Measurements from ENCODE around the gene GLCCI1. TPM values are rescaled to one million over a fixed set of nuclear protein-coding genes. Genes with fewer than 3 reads are reported as not detected.
"Not testable (repeated sequence)": the region's sequence is repeated elsewhere in the genome, so short reads cannot be mapped to it uniquely, and the experiment has no call there.

The GLCCI1 gene
- total RNA-seq, 1 experiment from 2014 or later: 4.1 TPM

- no peak for DNase-seq (ENCODE audit: low read depth)
Measured at GRCh38 chr7:7989616-7990440, 21.2 kb downstream of the GLCCI1 start.

DNA sequence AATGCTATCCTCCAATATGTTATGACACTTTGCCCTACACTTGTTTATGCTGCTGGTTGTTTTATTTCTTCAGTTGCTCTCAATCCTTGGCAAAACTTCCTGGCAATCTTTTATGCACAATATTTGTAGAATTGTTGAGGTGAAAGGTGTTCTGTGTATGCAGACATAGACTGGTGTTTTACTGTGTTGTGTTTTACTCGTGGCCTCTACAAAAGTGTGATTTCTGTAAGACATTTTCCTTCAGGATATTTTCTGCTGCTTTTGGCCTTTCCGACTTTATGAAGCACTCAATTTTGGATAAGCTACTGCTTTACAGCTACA lies 21.8 kb downstream of the GLCCI1 start:
- no peak for DNase-seq (ENCODE audit: low read depth)

GRCh38 chr7:7992506-7992905 lies 23.9 kb downstream of the GLCCI1 start:
- DNase-seq (ENCODE audit: low read depth): no peak

DNA sequence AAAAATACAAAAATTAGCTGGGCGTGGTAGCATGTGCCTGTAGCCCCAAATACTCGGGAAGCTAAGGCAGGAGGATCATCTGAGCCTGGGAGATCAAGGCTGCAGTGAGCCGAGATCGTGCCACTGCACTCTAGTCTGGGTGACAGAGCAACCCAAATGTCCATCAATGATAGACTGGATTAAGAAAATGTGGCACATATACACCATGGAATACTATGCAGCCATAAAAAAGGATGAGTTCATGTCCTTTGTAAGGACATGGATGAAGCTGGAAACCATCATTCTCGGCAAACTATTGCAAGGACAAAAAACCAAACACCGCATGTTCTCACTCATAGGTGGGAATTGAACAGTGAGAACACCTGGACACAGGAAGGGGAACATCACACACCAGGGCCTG lies 26.8 kb downstream of the GLCCI1 start:
- not testable (repeated sequence) for DNase-seq (ENCODE audit: low read depth)

- no peak for DNase-seq (ENCODE audit: low read depth)
Measured at GRCh38 chr7:7996568-7996967, 28.0 kb downstream of the GLCCI1 start.

- no peak for DNase-seq (ENCODE audit: low read depth)
Measured at GRCh38 chr7:8000315-8000941, 31.8 kb downstream of the GLCCI1 start.

DNA sequence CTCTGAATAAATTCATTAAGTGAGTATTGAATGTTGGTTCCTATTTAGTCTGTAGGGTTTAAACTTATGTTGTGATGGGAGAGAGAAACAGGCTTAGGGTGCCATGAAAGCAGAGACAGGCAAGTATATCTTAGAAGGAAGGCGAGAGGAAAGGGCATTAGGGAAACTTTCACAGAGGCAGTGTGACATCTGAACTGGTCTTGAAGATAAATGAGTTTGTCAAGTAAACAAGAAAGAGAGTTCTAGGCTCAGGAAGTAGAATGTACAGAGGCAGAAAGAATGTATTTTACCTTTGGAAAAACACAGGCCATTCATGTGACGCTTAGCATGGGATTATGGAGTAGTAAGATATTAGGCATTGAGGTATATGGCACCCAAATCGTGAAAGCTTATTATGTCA lies 34.5 kb downstream of the GLCCI1 start:
- no peak for DNase-seq (ENCODE audit: low read depth)

- DNase-seq (ENCODE audit: low read depth): no peak
Measured at GRCh38 chr7:8005279-8005678, 36.7 kb downstream of the GLCCI1 start.

DNA sequence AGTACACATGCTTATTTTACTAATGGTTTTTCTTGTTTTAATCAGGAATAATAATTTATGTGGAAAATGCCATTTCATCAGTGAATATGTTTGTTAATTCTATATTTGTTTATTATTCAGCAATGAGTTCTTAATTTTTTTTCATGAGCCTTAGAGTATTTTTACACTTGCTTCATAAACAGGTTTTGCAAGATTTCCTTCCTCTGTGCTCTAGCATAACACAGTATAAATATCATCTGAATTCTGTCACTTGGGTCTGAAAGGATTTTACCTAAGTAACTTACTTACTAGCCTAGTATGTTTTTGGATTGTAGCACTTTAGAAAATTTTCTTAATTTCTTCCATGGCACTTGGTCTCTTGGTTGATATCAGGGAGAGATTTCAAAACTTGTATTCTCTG lies 45.8 kb downstream of the GLCCI1 start:
- DNase-seq (ENCODE audit: low read depth): no peak

- no peak for DNase-seq (ENCODE audit: low read depth)
Measured at GRCh38 chr7:8015100-8015745, 46.6 kb downstream of the GLCCI1 start.

GRCh38 chr7:8015746-8016120 lies 47.1 kb downstream of the GLCCI1 start:
- no peak for DNase-seq (ENCODE audit: low read depth)

GRCh38 chr7:8017423-8017822 lies 48.8 kb downstream of the GLCCI1 start:
- DNase-seq (ENCODE audit: low read depth): no peak

DNA sequence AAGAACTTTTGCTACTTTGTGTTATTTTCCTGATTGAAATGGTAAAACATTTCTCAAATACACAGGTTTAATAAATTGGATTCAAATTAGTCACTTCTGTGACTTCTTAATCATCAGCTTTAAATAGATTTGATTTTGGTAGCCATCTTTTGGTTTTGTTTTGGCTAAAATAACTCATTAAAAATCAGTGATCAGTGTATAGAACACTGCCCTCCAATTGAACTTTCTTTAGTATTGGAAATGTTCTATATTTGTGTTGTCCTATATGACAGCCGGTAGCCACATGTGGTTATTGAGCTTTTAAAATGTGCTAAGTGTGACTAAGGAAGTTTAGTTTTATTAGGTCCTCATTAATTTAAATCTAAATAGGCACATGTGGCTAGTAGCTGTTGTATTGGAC lies 50.4 kb downstream of the GLCCI1 start:
- DNase-seq (ENCODE audit: low read depth): no peak

DNA sequence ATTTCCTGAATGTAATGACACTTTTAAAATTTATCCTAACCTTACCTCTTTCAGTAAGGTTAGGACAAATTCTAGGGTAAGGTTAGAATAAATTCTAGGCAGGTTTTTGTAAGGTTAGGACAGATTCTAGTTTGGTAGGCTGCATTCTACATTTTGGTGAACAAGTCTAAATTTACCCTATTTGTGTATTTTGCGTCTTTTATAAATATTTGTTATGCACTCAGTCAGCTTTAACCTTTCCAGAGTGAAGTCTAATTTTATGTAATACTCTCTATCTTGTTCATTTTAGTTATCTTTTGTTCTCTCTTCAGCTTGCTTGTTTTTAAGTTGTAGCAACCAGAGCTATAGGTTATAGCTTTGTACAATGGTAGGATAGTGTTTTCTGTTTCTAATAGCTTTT lies 54.0 kb downstream of the GLCCI1 start:
- no peak for DNase-seq (ENCODE audit: low read depth)

DNA sequence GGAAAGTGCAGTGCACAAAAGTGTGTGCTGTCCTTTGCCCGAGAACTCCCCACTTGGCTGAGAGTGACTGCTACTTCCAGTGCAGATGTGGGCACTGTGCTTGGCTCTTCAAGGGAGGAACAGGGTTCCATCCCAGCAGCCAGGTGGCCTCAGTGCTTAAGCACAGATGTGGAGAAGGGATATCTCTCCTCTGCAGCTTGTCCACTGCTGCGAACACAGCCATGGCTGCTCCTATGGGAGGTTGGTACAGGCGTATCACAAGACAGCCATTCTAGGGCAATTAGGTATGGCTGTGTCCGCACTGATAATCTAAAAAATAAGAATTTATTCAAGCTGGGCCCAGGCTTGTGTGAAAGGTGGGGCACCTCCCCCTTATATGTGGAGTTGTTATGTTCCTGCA lies 66.6 kb downstream of the GLCCI1 start:
- no peak for DNase-seq (ENCODE audit: low read depth)

DNA sequence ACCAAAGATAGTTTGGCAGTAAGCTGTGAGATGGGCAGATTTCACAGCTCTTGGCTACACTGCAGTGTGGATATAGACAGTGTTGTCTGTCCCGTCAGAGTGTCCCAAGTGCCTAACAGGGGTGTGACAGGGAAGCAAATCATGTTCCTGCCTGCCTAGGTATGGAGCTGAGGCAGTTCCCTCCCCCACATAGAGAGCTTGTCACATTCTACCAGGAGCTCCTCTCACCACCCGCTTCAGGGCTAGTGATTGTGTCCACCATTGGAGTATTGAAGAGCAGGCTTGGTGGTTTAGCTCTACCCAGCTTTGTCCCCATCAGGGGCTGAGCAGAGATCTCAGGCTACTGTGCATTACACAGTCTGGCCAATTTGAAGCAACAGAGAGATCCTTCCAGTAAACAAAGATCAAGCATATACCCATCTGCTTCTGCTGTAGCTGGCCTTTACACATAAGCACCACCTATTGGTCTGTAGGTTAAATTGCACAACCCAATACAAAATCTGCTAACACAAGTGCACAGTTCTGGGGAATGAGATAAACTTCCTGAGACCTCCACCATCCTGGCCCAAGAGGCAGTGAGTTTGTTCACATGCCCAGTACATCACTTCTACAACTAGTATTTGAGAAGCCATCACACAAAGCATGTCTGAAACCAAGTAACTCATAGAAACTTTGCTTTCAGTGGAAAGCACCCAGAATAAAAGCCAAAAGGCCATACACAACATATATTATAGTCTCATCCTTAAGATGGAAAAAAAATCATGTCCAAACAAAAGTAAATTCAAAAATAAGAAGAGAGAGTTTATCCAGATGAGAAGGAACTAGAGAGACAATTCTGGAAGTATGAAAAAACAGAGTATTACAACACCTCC lies 67.3 kb downstream of the GLCCI1 start:
- peak; percentile 38 for DNase-seq (ENCODE audit: low read depth)

DNA sequence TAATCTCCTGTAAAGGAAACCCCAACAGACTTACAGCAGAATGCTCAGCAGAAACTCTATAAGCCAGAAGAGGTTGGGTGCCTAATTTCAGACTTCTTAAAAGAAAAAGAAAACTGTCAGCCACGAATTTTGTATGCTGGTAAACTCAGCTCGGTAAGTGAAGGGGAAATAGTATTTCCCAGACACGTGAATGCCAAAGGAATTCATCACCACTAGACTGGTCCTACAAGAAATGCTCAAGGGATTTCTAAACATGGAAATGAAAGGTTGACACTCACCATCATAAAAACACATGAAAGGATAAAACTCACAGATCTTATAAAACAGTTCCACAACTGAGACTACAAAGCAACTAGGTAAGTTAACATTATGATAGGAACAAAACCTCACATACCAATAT lies 68.6 kb downstream of the GLCCI1 start:
- no peak for DNase-seq (ENCODE audit: low read depth)

GRCh38 chr7:8040768-8041369 lies 72.3 kb downstream of the GLCCI1 start:
- no peak for DNase-seq (ENCODE audit: low read depth)

DNA sequence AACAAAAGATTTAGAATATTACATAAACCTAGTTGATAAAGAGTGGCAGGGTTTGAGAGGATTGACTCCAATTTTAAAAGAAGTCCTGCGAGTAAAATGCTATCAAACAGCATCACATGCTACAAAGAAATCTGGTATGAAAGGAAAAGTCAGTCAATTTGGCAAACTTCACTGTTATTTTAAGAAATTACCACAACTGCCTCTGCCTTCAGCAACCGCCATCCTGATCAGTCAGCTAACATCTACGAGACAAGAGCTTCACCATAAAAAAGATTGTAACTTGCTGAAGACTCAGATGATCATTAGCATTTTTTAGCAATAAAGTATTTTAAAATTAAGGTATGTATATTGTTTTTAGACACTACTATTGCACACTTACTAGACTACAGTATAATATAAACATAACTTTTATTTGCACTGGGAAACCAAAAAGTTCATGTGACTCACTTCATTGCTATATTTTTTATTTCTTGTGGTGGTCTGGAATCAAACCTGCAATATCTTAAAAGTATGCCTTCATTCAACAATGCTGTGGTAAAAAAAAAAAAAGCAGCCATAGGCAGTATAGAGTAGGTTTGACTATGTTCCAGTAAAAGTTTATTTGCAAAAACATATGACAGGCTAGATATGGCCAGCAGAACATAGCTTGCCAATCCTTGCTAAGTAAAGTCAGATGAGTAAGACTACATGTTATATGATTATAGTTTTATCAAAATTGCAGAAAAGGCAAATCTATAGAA lies 74.4 kb downstream of the GLCCI1 start:
- no peak for DNase-seq (ENCODE audit: low read depth)

GRCh38 chr7:8044761-8045430 lies 76.3 kb downstream of the GLCCI1 start:
- no peak for DNase-seq (ENCODE audit: low read depth)
